OCI-LY3 (cell line): ENCODE data around the gene RGR.

Source experiments
- H2AFZ ChIP-seq: fragments of 200-600, 300-600 bp; shearing (Covaris generic); 2 replicates; pipeline ENCODE4 v1.6.0; 2014; ENCODE audit warnings: antibody characterized with exemption, low read depth, low read length
- H3K27ac ChIP-seq: fragments of 200-600, 300-600 bp; sonication (generic); 2 replicates; pipeline ENCODE4 v1.5.1; 2014; ENCODE audit warnings: mild to moderate bottlenecking, low read length, moderate library complexity, mixed read lengths
- H3K27me3 ChIP-seq: fragments of 200-600, 300-600 bp; sonication (generic); 2 replicates; pipeline ENCODE4 v1.6.1; 2014; ENCODE audit warnings: low read depth, low read length, mixed read lengths
- H3K36me3 ChIP-seq: fragments of 200-600, 300-600 bp; sonication (generic); replicated peaks from 2 replicates; pipeline ENCODE3; 2014; ENCODE audit warnings: low read depth, low read length, mixed read lengths
- H3K4me1 ChIP-seq: fragments of 300-600, 200-600 bp; sonication (generic); 2 replicates; pipeline ENCODE4 v1.6.1; 2014; ENCODE audit warnings: low read length, mixed read lengths
- H3K4me2 ChIP-seq: fragments of 200-600, 300-600 bp; sonication (generic); 2 replicates; pipeline ENCODE4 v1.6.1; 2014; ENCODE audit warnings: low read length, mixed read lengths
- H3K4me3 ChIP-seq: fragments of 300-600, 200-600 bp; sonication (generic); 2 replicates; pipeline ENCODE4 v1.5.1; 2014; ENCODE audit warnings: antibody characterized with exemption, mild to moderate bottlenecking, low read length, moderate library complexity
- H3K79me2 ChIP-seq: fragments of 300-600, 200-600 bp; shearing (Covaris generic); 2 replicates; pipeline ENCODE4 v1.6.1; 2014; ENCODE audit warnings: mild to moderate bottlenecking, low read length, mixed read lengths
- H3K9ac ChIP-seq: fragments of 300-600, 200-600 bp; shearing (Covaris generic); 2 replicates; pipeline ENCODE4 v1.6.0; 2014; ENCODE audit warnings: mild to moderate bottlenecking, low read length, moderate library complexity
- H3K9me3 ChIP-seq: fragments of 200-600, 300-600 bp; shearing (Covaris generic); 2 replicates; pipeline ENCODE4 v1.6.1; 2014; ENCODE audit warnings: low read length, mixed read lengths; ENCODE audit not compliant: insufficient read depth
- H4K20me1 ChIP-seq: fragments of 200-600, 300-600 bp; sonication (generic); 2 replicates; pipeline ENCODE4 v1.6.1; 2016; ENCODE audit warnings: low read length, mixed read lengths; ENCODE audit not compliant: insufficient read depth
- EZH2phosphoT487 ChIP-seq: fragments of 200-600 bp; shearing (Covaris generic); IDR thresholded peaks from 2 replicates; pipeline ENCODE4 v1.6.1; 2018; ENCODE audit warnings: antibody characterized with exemption, mixed run types, low read depth
- TF ChIP-seq, protein P1 (sequence below): fragments of 200-600, 300-600 bp; sonication (generic); IDR thresholded peaks from 2 replicates; pipeline ENCODE4 v1.5.1; 2014; ENCODE audit warnings: antibody characterized with exemption, low read length, low read depth

The RGR gene

DNA sequence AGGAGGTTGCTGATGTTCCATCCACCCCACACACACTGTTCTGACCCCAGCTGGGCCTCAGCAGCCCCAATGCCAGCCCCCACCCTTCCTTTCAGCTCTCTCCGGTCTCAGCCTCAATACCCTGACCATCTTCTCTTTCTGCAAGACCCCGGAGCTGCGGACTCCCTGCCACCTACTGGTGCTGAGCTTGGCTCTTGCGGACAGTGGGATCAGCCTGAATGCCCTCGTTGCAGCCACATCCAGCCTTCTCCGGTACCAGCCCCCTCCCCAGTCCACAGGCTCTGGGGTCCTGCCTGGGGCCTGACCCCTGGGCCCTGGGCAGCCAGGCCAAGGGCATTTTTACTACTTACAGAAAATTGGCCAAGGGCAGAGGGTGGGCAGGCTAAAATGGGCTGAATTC is 2.6 kb downstream of the RGR start:
- Histone ChIP-seq H3K9ac (no peak overlapping the region), H3K27me3 (no peaks in the 10 kb centered on the region), H2AFZ (no peak overlapping the region), H3K4me3 (no peak overlapping the region), H3K4me1 (no peaks in the 10 kb centered on the region), H3K27ac (no peak overlapping the region), H3K9me3 (no peaks in the 10 kb centered on the region), H4K20me1 (no peaks in the 10 kb centered on the region), H3K4me2 (no peak overlapping the region), H3K79me2 (no peaks in the 10 kb centered on the region), H3K36me3 (no peaks in the 10 kb centered on the region)
- TF ChIP-seq EZH2phosphoT487, result no peak
- TF ChIP-seq, protein P1, sequence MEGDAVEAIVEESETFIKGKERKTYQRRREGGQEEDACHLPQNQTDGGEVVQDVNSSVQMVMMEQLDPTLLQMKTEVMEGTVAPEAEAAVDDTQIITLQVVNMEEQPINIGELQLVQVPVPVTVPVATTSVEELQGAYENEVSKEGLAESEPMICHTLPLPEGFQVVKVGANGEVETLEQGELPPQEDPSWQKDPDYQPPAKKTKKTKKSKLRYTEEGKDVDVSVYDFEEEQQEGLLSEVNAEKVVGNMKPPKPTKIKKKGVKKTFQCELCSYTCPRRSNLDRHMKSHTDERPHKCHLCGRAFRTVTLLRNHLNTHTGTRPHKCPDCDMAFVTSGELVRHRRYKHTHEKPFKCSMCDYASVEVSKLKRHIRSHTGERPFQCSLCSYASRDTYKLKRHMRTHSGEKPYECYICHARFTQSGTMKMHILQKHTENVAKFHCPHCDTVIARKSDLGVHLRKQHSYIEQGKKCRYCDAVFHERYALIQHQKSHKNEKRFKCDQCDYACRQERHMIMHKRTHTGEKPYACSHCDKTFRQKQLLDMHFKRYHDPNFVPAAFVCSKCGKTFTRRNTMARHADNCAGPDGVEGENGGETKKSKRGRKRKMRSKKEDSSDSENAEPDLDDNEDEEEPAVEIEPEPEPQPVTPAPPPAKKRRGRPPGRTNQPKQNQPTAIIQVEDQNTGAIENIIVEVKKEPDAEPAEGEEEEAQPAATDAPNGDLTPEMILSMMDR, result no peak

DNA sequence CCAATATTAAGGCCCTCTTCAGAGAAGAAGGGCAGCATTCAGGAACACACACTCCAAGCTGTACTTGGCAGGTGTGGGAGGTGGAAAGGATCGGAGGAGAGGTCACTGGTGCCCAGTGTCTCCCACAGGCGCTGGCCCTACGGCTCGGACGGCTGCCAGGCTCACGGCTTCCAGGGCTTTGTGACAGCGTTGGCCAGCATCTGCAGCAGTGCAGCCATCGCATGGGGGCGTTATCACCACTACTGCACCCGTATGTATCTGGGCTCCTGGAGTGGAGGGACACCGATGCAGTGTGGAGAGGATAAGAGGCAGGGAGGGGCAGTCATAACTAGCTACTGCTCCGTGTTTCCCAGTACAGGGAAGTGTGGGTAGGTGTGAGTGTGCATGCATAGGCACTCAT is 3.9 kb downstream of the RGR start:
- Histone ChIP-seq H3K9me3 (no peaks in the 10 kb centered on the region), H3K36me3 (no peaks in the 10 kb centered on the region), H2AFZ (no peak overlapping the region), H3K4me3 (no peak overlapping the region), H3K4me1 (no peaks in the 10 kb centered on the region), H3K27me3 (no peaks in the 10 kb centered on the region), H3K27ac (no peak overlapping the region), H3K79me2 (no peaks in the 10 kb centered on the region), H4K20me1 (no peaks in the 10 kb centered on the region), H3K9ac (no peak overlapping the region), H3K4me2 (no peak overlapping the region)
- TF ChIP-seq, protein P1, result no peak
- no peak for TF ChIP-seq EZH2phosphoT487

DNA sequence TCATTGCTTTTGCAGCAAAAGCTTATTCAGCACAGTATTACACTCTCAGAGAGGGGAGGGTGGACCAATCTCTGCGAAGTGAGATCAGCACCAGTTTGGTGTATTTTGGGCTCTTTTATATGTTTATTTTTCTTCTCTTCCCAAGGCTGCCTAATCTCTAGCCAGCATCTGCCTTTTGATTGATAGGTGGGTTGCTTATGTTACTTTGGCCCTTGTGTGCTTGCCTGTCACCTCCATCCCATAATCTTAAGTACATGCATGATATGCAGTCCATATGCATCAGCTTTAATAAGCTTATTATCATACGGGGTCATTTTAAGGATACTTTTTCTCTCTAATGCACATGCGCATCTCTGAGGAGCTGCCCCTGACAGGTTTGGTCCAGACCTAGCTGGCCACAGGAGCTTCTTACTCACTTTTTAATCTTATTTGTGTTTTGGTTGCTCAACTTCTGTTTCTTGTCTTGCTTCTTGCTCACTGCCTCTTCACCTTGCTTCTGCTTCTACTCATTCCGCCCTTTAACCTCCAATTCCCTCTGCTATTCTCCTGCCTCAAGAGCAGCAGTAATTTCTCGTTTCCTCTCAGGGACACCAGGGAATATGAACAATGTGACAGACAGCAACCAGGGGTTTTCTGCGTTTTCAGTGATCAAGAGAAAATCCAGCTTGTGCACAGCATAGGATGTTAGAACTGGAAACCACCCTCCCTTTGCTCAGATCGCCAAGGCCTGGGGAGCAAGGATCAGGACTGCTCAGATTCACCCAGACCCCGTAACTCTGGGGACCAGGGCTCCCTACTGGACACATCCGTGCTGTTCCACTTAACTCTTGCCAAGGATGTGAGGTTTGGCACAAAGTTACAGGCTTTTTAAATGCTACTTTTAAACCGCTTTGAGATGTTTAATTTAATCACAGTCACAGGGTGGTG is 10.0 kb downstream of the RGR start:
- Histone ChIP-seq H3K27ac (no peak overlapping the region), H2AFZ (no peak overlapping the region), H3K4me2 (no peak overlapping the region), H3K4me3 (no peak overlapping the region), H4K20me1 (no peaks in the 10 kb centered on the region), H3K27me3 (no peaks in the 10 kb centered on the region; the same call in 1 of the 2 replicates), H3K79me2 (no peaks in the 10 kb centered on the region), H3K9me3 (no peaks in the 10 kb centered on the region), H3K36me3 (no peaks in the 10 kb centered on the region), H3K9ac (no peak overlapping the region), H3K4me1 (no peaks in the 10 kb centered on the region)
- TF ChIP-seq, protein P1, result no peak
- TF ChIP-seq EZH2phosphoT487, result no peak

DNA sequence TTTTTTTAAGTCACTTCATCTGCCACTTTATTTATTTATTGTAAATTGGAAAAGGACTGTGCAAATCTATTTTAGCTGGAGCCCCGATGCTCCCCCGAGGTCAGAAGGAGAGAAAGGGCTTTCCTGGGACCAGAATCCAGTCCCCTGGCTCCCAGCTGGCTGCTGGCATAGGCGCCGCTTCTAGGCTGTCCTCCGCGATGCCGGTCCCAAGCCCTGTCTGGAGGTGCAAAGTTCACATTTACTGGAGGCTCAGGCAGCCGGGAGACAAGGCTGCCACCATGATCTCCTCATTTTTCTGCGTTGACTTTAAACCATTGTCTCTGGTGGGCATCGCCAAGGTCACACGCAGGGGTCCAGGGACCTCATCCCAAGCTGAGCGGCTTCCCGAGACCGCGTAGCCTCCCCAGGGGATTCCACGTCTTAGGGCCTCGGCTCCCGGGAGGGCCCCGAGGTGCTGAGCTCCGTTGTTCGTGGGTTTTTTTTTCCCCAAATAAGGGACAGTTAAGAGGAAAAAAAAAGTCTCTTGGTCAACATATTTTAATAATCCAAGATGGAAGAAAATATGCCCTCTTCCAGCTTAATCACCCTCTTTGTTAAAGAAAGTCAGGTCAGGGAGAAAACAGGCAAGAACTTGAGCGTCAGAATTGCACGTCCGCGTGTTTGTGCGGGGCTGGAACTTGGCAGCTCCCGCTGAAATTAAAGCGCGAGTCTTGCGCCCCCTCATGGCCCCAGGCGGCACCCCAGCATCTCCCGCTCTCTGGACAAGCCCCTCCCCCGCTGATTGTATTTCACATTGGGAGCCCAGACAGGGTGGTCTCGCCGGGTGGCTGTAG is 11.9 kb downstream of the RGR start:
- peak overlapping the region; percentile 47 for H3K4me2 ChIP-seq
- H3K4me3 ChIP-seq, result peak overlapping the region; percentile 30
- no peaks in the 10 kb centered on the region for H3K79me2 ChIP-seq
- no peak overlapping the region for H3K9ac ChIP-seq
- TF ChIP-seq, protein P1, result peak; percentile 55
- TF ChIP-seq EZH2phosphoT487, result no peak
- no peaks in the 10 kb centered on the region for H3K36me3 ChIP-seq
- no peaks in the 10 kb centered on the region for H3K4me1 ChIP-seq
- H3K9me3 ChIP-seq, result no peaks in the 10 kb centered on the region
- no peak overlapping the region for H3K27ac ChIP-seq
- peak overlapping the region; percentile 52; the same call in 1 of the 2 replicates for H2AFZ ChIP-seq
- H3K27me3 ChIP-seq, result no peaks in the 10 kb centered on the region; the same call in 1 of the 2 replicates
- H4K20me1 ChIP-seq, result no peaks in the 10 kb centered on the region
